Measurements from ENCODE around the gene SRSF9. TPM values are rescaled to one million over a fixed set of nuclear protein-coding genes. Genes with fewer than 3 reads are reported as not detected.
"Not testable (repeated sequence)": the region's sequence is repeated elsewhere in the genome, so short reads cannot be mapped to it uniquely, and the experiment has no call there.

Gene SRSF9
- polyA plus RNA-seq, 2 of the 4 experiments (the other 2 are of a cell fraction), result 218 to 306 TPM

- TF ChIP-seq NR3C1 (IDR thresholded peaks at IDR 0.05), result no peak
These were observed 16.3 kb downstream of the SRSF9 start (continued) for GRCh38 chr12:120453060-120453750.

DNA sequence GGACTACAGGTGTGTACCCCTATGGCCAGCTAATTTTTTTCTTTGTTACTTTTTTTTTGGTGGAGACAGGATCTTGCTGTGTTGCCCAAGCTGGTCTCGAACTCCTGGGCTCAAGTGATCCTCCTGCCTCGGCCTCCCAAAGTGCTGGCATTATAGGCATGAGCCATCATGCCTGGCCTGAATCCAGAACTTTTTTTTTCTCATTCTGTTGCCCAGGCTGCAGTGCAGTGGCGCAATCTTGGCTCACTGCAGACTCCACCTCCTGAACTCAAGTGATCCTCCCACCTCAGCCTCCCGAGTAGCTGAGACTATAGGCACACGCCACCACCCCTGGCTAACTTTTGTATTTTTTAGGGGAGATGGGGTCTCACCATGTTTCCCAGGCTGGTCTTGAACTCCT is 17.0 kb downstream of the SRSF9 start:
- POLR2A ChIA-PET, H3K9me3 ChIP-seq, H3K4me3 ChIP-seq, H3K4me1 ChIP-seq, H3K4me2 ChIP-seq, H3K27ac ChIP-seq, FAIRE-seq, ATAC-seq: not testable (repeated sequence)
- DNase-seq (ENCODE audit: low read depth in 1 of 2, low spot score in 1 of 2), result peak in 1 of 2 experiments; percentile 44
- TF ChIP-seq CEBPB (IDR thresholded peaks at IDR 0.05), result peak in 1 of 2 experiments; percentile 80; a peak in 2 of 4 replicates
- 0 out of 5 replicates have a peak, but pooled peaks of 1 of the 2 experiments have one; percentile 15 for TF ChIP-seq JUN (IDR thresholded peaks at IDR 0.05)
- WGBS (ENCODE audit: missing lambda C conversion rate), result 86% methylated on average over 5 of the region's 5 CpGs
- CTCF ChIA-PET, result interaction anchor here (0.6 to 12.0 kb wide), 4 partner anchors 12 to 103 kb away, joined by 3 to 167 read pairs (median 6); partner anchors contain the start of gene SRSF9

GRCh38 chr12:120447992-120448391 is 21.6 kb downstream of the SRSF9 start:
- Histone ChIP-seq H3K4me2 (peak overlapping the region; percentile 90), H3K9me3 (no peaks in the 10 kb centered on the region), H3K4me3 (no peak overlapping the region), H3K4me1 (peaks cover 17% of the 10 kb centered on the region), H3K27ac (no peak overlapping the region)
- no peak for DNase-seq (ENCODE audit: low read depth in 1 of 2, low spot score in 1 of 2)
- POLR2A ChIA-PET, result interaction anchor here (1.4 kb wide), 1 partner anchor 11 kb away, joined by 3 read pairs; no protein-coding TSS in a partner anchor
- TF ChIP-seq SMC3 (IDR thresholded peaks at IDR 0.05), result no peak
- TF ChIP-seq, protein P1, sequence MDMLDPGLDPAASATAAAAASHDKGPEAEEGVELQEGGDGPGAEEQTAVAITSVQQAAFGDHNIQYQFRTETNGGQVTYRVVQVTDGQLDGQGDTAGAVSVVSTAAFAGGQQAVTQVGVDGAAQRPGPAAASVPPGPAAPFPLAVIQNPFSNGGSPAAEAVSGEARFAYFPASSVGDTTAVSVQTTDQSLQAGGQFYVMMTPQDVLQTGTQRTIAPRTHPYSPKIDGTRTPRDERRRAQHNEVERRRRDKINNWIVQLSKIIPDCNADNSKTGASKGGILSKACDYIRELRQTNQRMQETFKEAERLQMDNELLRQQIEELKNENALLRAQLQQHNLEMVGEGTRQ (IDR thresholded peaks at IDR 0.05), result no peak
- TF ChIP-seq, protein P2, sequence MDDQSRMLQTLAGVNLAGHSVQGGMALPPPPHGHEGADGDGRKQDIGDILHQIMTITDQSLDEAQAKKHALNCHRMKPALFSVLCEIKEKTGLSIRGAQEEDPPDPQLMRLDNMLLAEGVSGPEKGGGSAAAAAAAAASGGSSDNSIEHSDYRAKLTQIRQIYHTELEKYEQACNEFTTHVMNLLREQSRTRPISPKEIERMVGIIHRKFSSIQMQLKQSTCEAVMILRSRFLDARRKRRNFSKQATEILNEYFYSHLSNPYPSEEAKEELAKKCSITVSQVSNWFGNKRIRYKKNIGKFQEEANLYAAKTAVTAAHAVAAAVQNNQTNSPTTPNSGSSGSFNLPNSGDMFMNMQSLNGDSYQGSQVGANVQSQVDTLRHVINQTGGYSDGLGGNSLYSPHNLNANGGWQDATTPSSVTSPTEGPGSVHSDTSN (IDR thresholded peaks at IDR 0.05), result no peak
- TF ChIP-seq RAD21 (conservative IDR thresholded peaks at IDR 0.05 in 1 of 2, IDR thresholded peaks at IDR 0.05 in 1 of 2), result no peak
- TF ChIP-seq CEBPB (IDR thresholded peaks at IDR 0.05), result no peak
- TF ChIP-seq E2F6 (IDR thresholded peaks at IDR 0.05; ENCODE audit: borderline replicate concordance, low read depth), result no peak
- no peak for TF ChIP-seq ZSCAN20 (CRISPR knock-in tag; IDR thresholded peaks at IDR 0.05)
- no peak for TF ChIP-seq TFCP2L1 (CRISPR knock-in tag; IDR thresholded peaks at IDR 0.05)
- no peak for TF ChIP-seq EP300 (IDR thresholded peaks at IDR 0.05)
- no peak for TF ChIP-seq ZNF302 (CRISPR knock-in tag; IDR thresholded peaks at IDR 0.05)
- no peak for TF ChIP-seq JUN (IDR thresholded peaks at IDR 0.05)
- no peak for TF ChIP-seq CTCF (IDR thresholded peaks at IDR 0.05)
- no peak for TF ChIP-seq ATOH8 (CRISPR knock-in tag; IDR thresholded peaks at IDR 0.05; ENCODE audit: low read depth)
- TF ChIP-seq FOSB (CRISPR knock-in tag; IDR thresholded peaks at IDR 0.05), result no peak
- no peak for TF ChIP-seq CHD4 (IDR thresholded peaks at IDR 0.05; ENCODE audit: borderline replicate concordance)
- TF ChIP-seq ZC3H11A (IDR thresholded peaks at IDR 0.05), result no peak
- TF ChIP-seq CBX2 (IDR thresholded peaks at IDR 0.05; ENCODE audit: borderline replicate concordance, low read depth), result no peak
- TF ChIP-seq BHLHE40 (IDR thresholded peaks at IDR 0.05; ENCODE audit: low read depth, low read length), result no peak
- TF ChIP-seq RNF2 (IDR thresholded peaks at IDR 0.05; ENCODE audit: borderline replicate concordance, low read depth), result no peak
- FAIRE-seq, result no peak
- CTCF ChIA-PET, result interaction anchor here (0.6 to 2.5 kb wide), 7 partner anchors 8 to 92 kb away, joined by 3 to 12 read pairs (median 3); no protein-coding TSS in a partner anchor
- WGBS (ENCODE audit: missing lambda C conversion rate), result 94% methylated on average over 4 of the region's 4 CpGs
- ATAC-seq, result no peak

GRCh38 chr12:120446844-120447178 is 22.7 kb downstream of the SRSF9 start:
- WGBS (ENCODE audit: missing lambda C conversion rate), result 9% methylated on average over 17 of the region's 17 CpGs
- FAIRE-seq; ATAC-seq; DNase-seq (ENCODE audit: low read depth in 1 of 2, low spot score in 1 of 2); POLR2A ChIA-PET; H3K9me3 ChIP-seq: not testable (repeated sequence)
- H3K27ac ChIP-seq, result peak overlapping the region; percentile 93 to 97
- peaks cover 17% of the 10 kb centered on the region for H3K4me1 ChIP-seq
- CTCF ChIA-PET, result interaction anchor here (0.7 to 2.5 kb wide), 7 partner anchors 8 to 90 kb away, joined by 3 to 12 read pairs (median 4); no protein-coding TSS in a partner anchor
- H3K4me3 ChIP-seq, result peak overlapping the region; percentile 84
- H3K4me2 ChIP-seq, result peak overlapping the region; percentile 90
